NB4 (cell line): ENCODE results near the gene ECEL1.

Source experiments
- DNase-seq: peaks from one replicate; pipeline ENCODE4 v3.0.0; 2010; ENCODE audit warnings: low read depth
- H3K4me3 ChIP-seq: one replicate; pipeline ENCODE4 v1.5.1; 2011; ENCODE audit warnings: mild to moderate bottlenecking, low read depth, low read length, moderate library complexity
- CTCF ChIP-seq: IDR thresholded peaks from one replicate; pipeline ENCODE4 v1.5.1; 2012; ENCODE audit warnings: low read depth, low read length
- MAX ChIP-seq: IDR thresholded peaks from 2 replicates; pipeline ENCODE4 v1.6.1; 2011; ENCODE audit warnings: low read depth, low read length
- MYC ChIP-seq: IDR thresholded peaks from 2 replicates; pipeline ENCODE4 v1.6.1; 2011; ENCODE audit warnings: low read depth, low read length
- POLR2A ChIP-seq: IDR thresholded peaks from 2 replicates; pipeline ENCODE4 v1.6.1; 2011; ENCODE audit warnings: mild to moderate bottlenecking; ENCODE audit not compliant: insufficient read length; ENCODE audit errors: extremely low read depth

The ECEL1 gene

GRCh38 chr2:232506709-232507108, 19.1 kb upstream of the ECEL1 start:
- TF ChIP-seq MYC = no peak
- DNase-seq = no peak
- H3K4me3 ChIP-seq = no peak overlapping the region

- TF ChIP-seq MAX (no peak), CTCF (no peak), POLR2A (no peak), MYC (no peak)
- DNase-seq = no peak
- H3K4me3 ChIP-seq = no peak overlapping the region
These were observed 18.2 kb upstream of the ECEL1 start for GRCh38 chr2:232505856-232506255.

- TF ChIP-seq MYC (no peak), CTCF (no peak), MAX (no peak), POLR2A (no peak)
- DNase-seq = no peak
- H3K4me3 ChIP-seq = no peak overlapping the region
These were observed 16.8 kb upstream of the ECEL1 start for GRCh38 chr2:232504438-232504837.

- H3K4me3 ChIP-seq = no peak overlapping the region
- TF ChIP-seq POLR2A = no peak
- TF ChIP-seq MYC = no peak
- TF ChIP-seq CTCF = no peak
- no peak for TF ChIP-seq MAX
These were observed 16.2 kb upstream of the ECEL1 start for GRCh38 chr2:232503809-232504323.

GRCh38 chr2:232502911-232503808, 15.5 kb upstream of the ECEL1 start:
- TF ChIP-seq POLR2A (no peak), CTCF (no peak), MYC (no peak), MAX (no peak)
- no peak overlapping the region for H3K4me3 ChIP-seq
- DNase-seq = peak; percentile 25

More at GRCh38 chr2:232503809-232504323, 16.2 kb upstream of the ECEL1 start:
- DNase-seq = no peak

GRCh38 chr2:232502511-232502910, 14.9 kb upstream of the ECEL1 start:
- no peak for DNase-seq
- H3K4me3 ChIP-seq = no peak overlapping the region
- no peak for TF ChIP-seq MAX
- TF ChIP-seq POLR2A = no peak
- no peak for TF ChIP-seq CTCF
- no peak for TF ChIP-seq MYC
